Vagina (tissue), 2 donors: ENCODE data around the gene TEKT3.

ENCODE experiments used
- POLR2AphosphoS5 ChIP-seq, 2 donors: sonication (generic); formaldehyde crosslinking; IDR thresholded peaks; one replicate each; pipeline ENCODE4 v1.9.0; 2017; ENCODE audit warnings: antibody characterized with exemption in 2 of 2, mild to moderate bottlenecking in 2 of 2, low read depth in 1 of 2; ENCODE audit not compliant: insufficient read depth in 1 of 2
- TF ChIP-seq, protein P1 (sequence below), 3 experiments: fragments of 450-650 bp in 2 of 3; fragments of 200-600 bp in 1 of 3; sonication (generic) in 1 of 3; IDR thresholded peaks; one replicate each; pipeline ENCODE4 v1.5.1; 2017 to 2019; ENCODE audit warnings: antibody characterized with exemption in 3 of 3, mild to moderate bottlenecking in 2 of 3, moderate library complexity in 2 of 3

GRCh38 chr17:15361151-15361550 is 19.8 kb upstream of the TEKT3 start:
- TF ChIP-seq, protein P1, sequence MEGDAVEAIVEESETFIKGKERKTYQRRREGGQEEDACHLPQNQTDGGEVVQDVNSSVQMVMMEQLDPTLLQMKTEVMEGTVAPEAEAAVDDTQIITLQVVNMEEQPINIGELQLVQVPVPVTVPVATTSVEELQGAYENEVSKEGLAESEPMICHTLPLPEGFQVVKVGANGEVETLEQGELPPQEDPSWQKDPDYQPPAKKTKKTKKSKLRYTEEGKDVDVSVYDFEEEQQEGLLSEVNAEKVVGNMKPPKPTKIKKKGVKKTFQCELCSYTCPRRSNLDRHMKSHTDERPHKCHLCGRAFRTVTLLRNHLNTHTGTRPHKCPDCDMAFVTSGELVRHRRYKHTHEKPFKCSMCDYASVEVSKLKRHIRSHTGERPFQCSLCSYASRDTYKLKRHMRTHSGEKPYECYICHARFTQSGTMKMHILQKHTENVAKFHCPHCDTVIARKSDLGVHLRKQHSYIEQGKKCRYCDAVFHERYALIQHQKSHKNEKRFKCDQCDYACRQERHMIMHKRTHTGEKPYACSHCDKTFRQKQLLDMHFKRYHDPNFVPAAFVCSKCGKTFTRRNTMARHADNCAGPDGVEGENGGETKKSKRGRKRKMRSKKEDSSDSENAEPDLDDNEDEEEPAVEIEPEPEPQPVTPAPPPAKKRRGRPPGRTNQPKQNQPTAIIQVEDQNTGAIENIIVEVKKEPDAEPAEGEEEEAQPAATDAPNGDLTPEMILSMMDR (IDR thresholded peaks at IDR 0.05), result no peak
- no peak for TF ChIP-seq POLR2AphosphoS5 (IDR thresholded peaks at IDR 0.05; ENCODE audit: insufficient read depth in 1 of 2, low read depth in 1 of 2)
